GM13976 (cell line): ENCODE data around the gene ABCA12.

ENCODE experiments used
- DNase-seq: peaks from one replicate; pipeline ENCODE4 v3.0.0; 2012; ENCODE audit warnings: low spot score
- in situ Hi-C: fragments of 300-500 bp; cut with MboI; formaldehyde crosslinking; loops from one replicate; pipeline ENCODE4 v1.12.0; 2022; ENCODE audit warnings: low sequenced_read_pairs, mixed read lengths, inconsistent platforms; ENCODE audit not compliant: unreplicated experiment
- TF ChIP-seq, protein P1 (sequence below): IDR thresholded peaks from 2 replicates; pipeline ENCODE4 v1.5.1; 2012; ENCODE audit warnings: borderline replicate concordance, mild to moderate bottlenecking; ENCODE audit not compliant: insufficient read depth; ENCODE audit errors: extremely low read depth, missing control alignments, control extremely low read depth

ABCA12 gene

DNA sequence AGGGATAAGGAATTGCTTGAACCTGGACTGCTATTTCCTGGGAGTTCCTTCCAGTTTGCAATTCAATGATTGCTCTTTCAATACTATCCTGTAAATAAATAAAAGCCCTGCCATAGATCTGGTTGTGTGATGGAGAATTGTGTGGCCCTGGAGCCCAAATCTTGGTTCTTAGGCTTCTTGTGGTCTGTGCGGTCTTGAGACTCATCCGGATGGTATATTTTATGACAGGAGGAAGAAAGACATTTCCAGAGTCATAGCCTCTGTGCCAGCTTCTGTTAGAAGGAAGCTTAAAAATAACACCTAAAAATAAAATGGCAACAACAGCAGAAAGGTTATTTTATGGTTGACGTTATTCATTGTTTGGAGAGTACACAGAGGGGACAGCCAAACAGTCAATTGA lies 137.7 kb downstream of the ABCA12 start:
- in situ Hi-C loops, result no loop called here
- DNase-seq, result no peak

DNA sequence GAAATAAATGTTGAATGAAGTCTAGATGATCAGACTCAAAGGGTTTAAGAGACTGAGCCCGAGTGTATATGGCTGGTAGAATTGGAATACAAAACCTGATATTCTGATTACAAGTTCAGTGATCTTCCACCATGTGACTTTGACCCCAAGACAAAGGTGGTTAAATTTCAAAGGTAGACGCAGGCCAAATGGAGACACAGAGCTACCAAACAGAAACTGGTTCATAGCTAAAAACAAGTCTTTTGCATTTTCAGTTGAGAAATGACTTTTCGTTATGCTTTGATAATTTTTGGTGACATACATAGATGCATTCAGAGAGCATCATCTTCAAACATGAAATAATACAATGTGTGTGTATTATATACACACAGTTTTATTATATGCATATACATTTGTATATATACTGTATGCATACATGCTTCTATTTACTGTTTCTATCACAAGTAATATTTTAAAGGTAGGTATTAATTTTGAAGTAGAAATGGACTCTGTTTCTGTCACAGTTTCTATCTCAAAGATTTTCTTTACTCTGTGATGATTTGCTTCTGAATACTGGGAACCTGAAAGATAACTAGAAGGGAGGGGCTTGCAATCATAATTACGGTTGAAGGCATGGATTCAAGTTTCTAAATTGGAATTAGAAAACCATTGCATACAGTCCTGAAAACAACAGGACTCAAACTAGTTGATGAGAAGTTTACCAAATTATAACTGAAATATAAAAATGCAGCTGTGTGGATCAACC lies 142.3 kb downstream of the ABCA12 start:
- peak; percentile 50 for DNase-seq
- TF ChIP-seq, protein P1, sequence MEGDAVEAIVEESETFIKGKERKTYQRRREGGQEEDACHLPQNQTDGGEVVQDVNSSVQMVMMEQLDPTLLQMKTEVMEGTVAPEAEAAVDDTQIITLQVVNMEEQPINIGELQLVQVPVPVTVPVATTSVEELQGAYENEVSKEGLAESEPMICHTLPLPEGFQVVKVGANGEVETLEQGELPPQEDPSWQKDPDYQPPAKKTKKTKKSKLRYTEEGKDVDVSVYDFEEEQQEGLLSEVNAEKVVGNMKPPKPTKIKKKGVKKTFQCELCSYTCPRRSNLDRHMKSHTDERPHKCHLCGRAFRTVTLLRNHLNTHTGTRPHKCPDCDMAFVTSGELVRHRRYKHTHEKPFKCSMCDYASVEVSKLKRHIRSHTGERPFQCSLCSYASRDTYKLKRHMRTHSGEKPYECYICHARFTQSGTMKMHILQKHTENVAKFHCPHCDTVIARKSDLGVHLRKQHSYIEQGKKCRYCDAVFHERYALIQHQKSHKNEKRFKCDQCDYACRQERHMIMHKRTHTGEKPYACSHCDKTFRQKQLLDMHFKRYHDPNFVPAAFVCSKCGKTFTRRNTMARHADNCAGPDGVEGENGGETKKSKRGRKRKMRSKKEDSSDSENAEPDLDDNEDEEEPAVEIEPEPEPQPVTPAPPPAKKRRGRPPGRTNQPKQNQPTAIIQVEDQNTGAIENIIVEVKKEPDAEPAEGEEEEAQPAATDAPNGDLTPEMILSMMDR, result no peak
- in situ Hi-C loops, result no loop called here

More for the DNA sequence above, 137.7 kb downstream of the ABCA12 start:
- TF ChIP-seq, protein P1, result no peak

DNA sequence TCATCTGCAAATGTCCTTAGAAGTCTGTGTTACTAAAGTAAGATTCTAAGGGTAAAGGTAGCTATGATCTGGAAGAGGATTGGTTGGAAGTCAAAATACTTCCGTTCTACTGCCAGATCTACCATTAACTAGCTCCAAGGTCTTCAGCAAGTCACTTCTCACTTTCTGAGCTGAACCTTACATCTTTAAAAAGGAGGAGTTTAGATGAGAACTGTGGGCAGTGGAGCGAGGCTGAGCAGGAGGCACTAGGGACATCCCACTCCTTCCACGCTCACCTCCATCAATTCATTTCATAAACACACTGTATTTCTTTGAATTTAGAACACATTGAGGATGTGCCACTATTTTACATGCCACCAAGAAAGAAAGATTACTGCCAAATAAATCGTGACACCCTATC lies 143.0 kb downstream of the ABCA12 start:
- in situ Hi-C loops, result no loop called here
- TF ChIP-seq, protein P1, result no peak
- no peak for DNase-seq

- in situ Hi-C loops, result no loop called here
- TF ChIP-seq, protein P1, result no peak
Observed at GRCh38 chr2:214992911-214993310, 145.5 kb downstream of the ABCA12 start.

DNA sequence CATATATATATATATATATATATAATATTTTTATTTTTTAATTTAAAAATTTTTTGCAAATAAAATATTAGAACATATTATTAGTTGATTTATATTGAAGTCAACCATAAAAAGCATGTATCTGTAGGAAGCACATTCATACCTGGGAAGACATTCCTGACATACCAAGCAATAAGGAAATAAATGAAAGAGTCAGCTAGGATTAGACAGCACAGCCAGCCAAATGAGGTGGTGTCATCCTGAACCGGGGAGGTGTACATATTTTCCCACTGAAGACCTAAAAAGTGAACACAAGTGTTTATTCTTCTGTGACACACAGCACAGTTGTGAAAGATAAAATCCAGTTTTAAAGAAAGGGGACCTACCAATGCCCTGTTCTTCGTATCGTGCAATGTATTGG lies 149.2 kb downstream of the ABCA12 start:
- in situ Hi-C loops, result no loop called here
- no peak for DNase-seq
- TF ChIP-seq, protein P1, result no peak

More at GRCh38 chr2:214992911-214993310, 145.5 kb downstream of the ABCA12 start:
- no peak for DNase-seq

- DNase-seq, result no peak
- in situ Hi-C loops, result no loop called here
- TF ChIP-seq, protein P1, result no peak
Observed at GRCh38 chr2:214987261-214987660, 151.2 kb downstream of the ABCA12 start.
